GM23248 (cell line): ENCODE measurements around the gene MRTFA. TPM values are rescaled to one million over a fixed set of nuclear protein-coding genes. Genes with fewer than 3 reads are reported as not detected.
A peak's percentile ranks its signal among the peaks of the same experiment; 100 is the strongest.
"Not testable (repeated sequence)": the region's sequence is repeated elsewhere in the genome, so short reads cannot be mapped to it uniquely, and the experiment has no call there.

Source experiments
- DNase-seq: peaks from one replicate; pipeline ENCODE4 v3.0.0-alpha.2; 2015
- H2AFZ ChIP-seq: fragments of 200-600 bp; sonication (generic); 2 replicates; pipeline ENCODE4 v1.6.1; 2016; ENCODE audit warnings: antibody characterized with exemption
- H3F3A ChIP-seq: fragments of 200-600 bp; sonication (generic); 2 replicates; pipeline ENCODE4 v1.6.1; 2016; ENCODE audit warnings: mild to moderate bottlenecking, antibody characterized with exemption, mixed run types; ENCODE audit not compliant: insufficient read depth
- H3K27ac ChIP-seq: fragments of 200-600 bp; sonication (generic); 2 replicates; pipeline ENCODE4 v1.5.1; 2016; ENCODE audit warnings: mild to moderate bottlenecking
- H3K27me3 ChIP-seq: fragments of 200-600 bp; sonication (generic); replicated peaks from 2 replicates; pipeline ENCODE4 v1.6.1; 2016; ENCODE audit warnings: mild to moderate bottlenecking; ENCODE audit not compliant: insufficient read depth
- H3K36me3 ChIP-seq: fragments of 200-600 bp; sonication (generic); 2 replicates; pipeline ENCODE4 v1.6.1; 2016; ENCODE audit warnings: low read depth, mild to moderate bottlenecking
- H3K4me1 ChIP-seq: fragments of 200-600 bp; sonication (generic); 2 replicates; pipeline ENCODE4 v1.6.1; 2016; ENCODE audit warnings: mild to moderate bottlenecking; ENCODE audit not compliant: insufficient read depth
- H3K4me2 ChIP-seq: fragments of 200-600 bp; sonication (generic); one replicate; pipeline ENCODE4 v1.6.1; 2016; ENCODE audit warnings: mild to moderate bottlenecking; ENCODE audit not compliant: unreplicated experiment
- H3K4me3 ChIP-seq: fragments of 200-600 bp; sonication (generic); 2 replicates; pipeline ENCODE4 v1.5.1; 2016; ENCODE audit warnings: mild to moderate bottlenecking
- H3K79me2 ChIP-seq: fragments of 200-600 bp; sonication (generic); 2 replicates; pipeline ENCODE4 v1.6.1; 2016; ENCODE audit warnings: mild to moderate bottlenecking; ENCODE audit not compliant: insufficient read depth
- H3K9ac ChIP-seq: fragments of 200-600 bp; sonication (generic); 2 replicates; pipeline ENCODE4 v1.6.1; 2016; ENCODE audit warnings: mild to moderate bottlenecking
- H3K9me2 ChIP-seq: fragments of 200-600 bp; sonication (generic); 2 replicates; pipeline ENCODE4 v1.6.1; 2016; ENCODE audit warnings: mixed run types, mild to moderate bottlenecking, moderate library complexity; ENCODE audit not compliant: insufficient read depth
- H3K9me3 ChIP-seq: fragments of 200-600 bp; sonication (generic); one replicate; pipeline ENCODE4 v1.6.1; 2017; ENCODE audit warnings: low read depth
- H4K20me1 ChIP-seq: fragments of 200-600 bp; sonication (generic); 2 replicates; pipeline ENCODE4 v1.6.0; 2016; ENCODE audit not compliant: insufficient read depth
- EZH2 ChIP-seq: fragments of 200-600 bp; sonication (generic); IDR thresholded peaks from 2 replicates; pipeline ENCODE4 v1.6.1; 2018; ENCODE audit warnings: antibody characterized with exemption, mild to moderate bottlenecking; ENCODE audit not compliant: insufficient read depth, poor library complexity, severe bottlenecking
- EZH2phosphoT487 ChIP-seq: fragments of 200-600 bp; sonication (generic); IDR thresholded peaks from 2 replicates; pipeline ENCODE4 v1.6.1; 2018; ENCODE audit warnings: antibody characterized with exemption, moderate library complexity, mild to moderate bottlenecking, low read depth; ENCODE audit not compliant: insufficient read depth
- WGBS, 2 experiments: methylation state at CpG; one replicate each; pipeline ENCODE4 v1.1.6; 2015 to 2017; ENCODE audit warnings: low lambda C conversion rate in 2 of 2, low coverage in 1 of 2; ENCODE audit errors: missing lambda C conversion rate in 2 of 2; 5-methylcytosine and 5-hydroxymethylcytosine counted together
- in situ Hi-C: fragments of 300-500 bp; cut with MboI; formaldehyde crosslinking; loops from 2 replicates; pipeline ENCODE4 v1.15.0; 2020
- polyA plus RNA-seq: library from polyadenylated mRNA; unstranded; fragments of >200 nt; fragmentation: Nextera tagmentation; extraction: Ambion mirVana; gene quantifications from 2 replicates; pipeline ENCODE4 v1.2.1, GENCODE V29; 2016
- total RNA-seq: library from RNA; depleted of rRNA; stranded (reverse); fragments of >200 nt; shearing (Covaris generic); gene quantifications from 2 replicates; pipeline ENCODE4 v1.2.3, GENCODE V29; 2014

MRTFA gene
- total and polyA plus RNA-seq, 2 experiments from 2014 or later: 24.2 to 49.2 TPM

DNA sequence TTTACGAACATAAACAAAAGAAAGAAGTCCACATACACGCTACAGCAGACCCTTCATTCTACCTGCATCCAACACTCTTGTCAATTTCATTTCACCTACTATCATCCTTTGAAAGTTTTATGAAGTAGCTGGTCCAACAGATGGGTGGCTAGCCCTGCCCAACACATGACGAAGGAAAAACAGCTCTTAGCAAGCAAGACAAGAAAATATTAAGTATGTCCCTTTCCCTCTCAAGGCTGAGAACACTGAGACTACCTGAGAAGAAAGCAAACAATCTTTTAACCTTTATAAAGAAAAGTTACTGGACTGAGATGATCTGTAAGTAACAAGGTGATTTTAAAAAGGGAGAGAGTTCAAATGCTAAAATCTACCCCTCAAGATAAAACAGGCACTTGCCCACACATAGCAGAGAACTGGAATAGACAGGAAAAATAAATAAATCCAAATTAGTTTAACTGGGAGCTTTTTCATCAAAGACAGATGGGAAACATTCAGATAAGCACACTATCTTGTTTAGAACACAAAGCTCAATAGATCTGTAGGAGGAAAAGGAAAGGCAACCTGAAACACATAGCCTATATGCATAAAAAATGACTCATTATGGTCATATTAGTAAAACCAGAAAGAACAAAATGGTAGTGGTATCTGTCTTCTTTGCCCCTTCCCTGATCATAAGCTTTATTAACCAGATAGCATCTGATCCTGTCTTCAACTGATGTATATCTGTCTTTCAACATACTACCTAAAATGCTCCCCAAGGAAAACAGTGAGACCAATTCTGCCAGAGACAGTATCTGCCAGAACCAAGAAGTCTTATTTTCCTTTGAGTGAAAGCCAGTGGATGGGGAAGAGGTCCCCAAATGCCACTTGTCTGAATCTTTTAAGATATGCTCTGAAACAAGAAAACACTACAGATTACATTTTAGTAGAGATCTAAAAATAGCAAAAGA is 104.3 kb downstream of the MRTFA start:
- TF ChIP-seq EZH2: no peak
- no peak for TF ChIP-seq EZH2phosphoT487
- DNase-seq: peak; percentile 23
- Histone ChIP-seq H3K36me3 (no peaks in the 10 kb centered on the region), H2AFZ (no peak overlapping the region), H3F3A (peaks cover 44% of the 10 kb centered on the region), H3K4me2 (peak overlapping the region; percentile 85), H3K4me1 (peaks cover 76% of the 10 kb centered on the region), H3K9ac (peak overlapping the region; percentile 52), H3K27ac (peak overlapping the region; percentile 79), H3K9me2 (no peaks in the 10 kb centered on the region), H4K20me1 (no peaks in the 10 kb centered on the region), H3K4me3 (peak overlapping the region; percentile 67), H3K79me2 (peaks cover 81% of the 10 kb centered on the region), H3K27me3 (no peaks in the 10 kb centered on the region), H3K9me3 (no peaks in the 10 kb centered on the region)
- WGBS, 2 experiments: 80 to 88% methylated on average over 3 of the region's 3 CpGs
- in situ Hi-C loops: no loop called here

DNA sequence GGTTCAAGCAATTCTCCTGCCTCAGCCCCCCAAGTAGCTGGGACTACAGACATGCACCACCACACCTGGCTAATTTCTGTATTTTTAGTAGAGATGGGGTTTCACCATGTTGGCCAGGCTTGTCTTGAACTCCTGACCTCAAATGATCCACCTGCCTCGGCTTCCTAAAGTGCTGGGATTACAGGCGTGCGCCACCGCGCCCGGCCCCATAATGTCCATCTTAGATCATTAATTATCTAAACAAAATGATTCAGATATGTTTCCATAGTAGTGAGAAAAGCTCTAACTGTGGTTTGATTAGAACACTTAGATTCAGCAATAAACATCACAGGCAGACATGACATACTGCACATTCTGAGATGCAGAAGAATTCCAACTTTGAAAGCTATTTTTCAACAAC is 106.1 kb downstream of the MRTFA start:
- DNase-seq, H3K27ac ChIP-seq, H3K27me3 ChIP-seq, H4K20me1 ChIP-seq, H3K4me3 ChIP-seq, H3K36me3 ChIP-seq, H3K4me2 ChIP-seq, H2AFZ ChIP-seq, H3K9ac ChIP-seq, H3K9me3 ChIP-seq, in situ Hi-C loops, H3K9me2 ChIP-seq: not testable (repeated sequence)
- H3K4me1 ChIP-seq: peaks cover 74% of the 10 kb centered on the region
- WGBS, 2 experiments: 98 to 99% methylated on average over 6 of the region's 6 CpGs
- peaks cover 94% of the 10 kb centered on the region for H3K79me2 ChIP-seq
- H3F3A ChIP-seq: peaks cover 61% of the 10 kb centered on the region

DNA sequence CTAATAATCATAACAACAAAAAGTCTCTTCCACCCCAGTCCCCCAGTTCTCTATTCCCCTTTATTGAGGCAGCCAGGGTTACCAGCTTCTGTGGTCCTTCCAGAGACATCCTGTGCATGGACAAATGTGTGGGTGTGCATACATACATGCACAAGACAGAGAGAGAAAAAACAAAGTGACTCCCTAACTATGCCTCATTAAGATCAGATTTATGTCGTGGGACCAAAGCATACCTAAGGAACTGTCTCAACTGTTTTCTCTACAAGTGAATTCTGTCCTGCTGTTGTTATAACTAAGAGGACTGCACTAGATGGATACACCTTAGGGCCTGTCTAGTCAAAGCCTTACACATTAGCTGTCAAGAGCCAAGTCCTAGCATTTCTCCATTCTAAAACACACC is 106.7 kb downstream of the MRTFA start:
- no peaks in the 10 kb centered on the region for H3K36me3 ChIP-seq
- TF ChIP-seq EZH2 (no peak), EZH2phosphoT487 (no peak)
- no peak overlapping the region for H2AFZ ChIP-seq
- no peaks in the 10 kb centered on the region for H4K20me1 ChIP-seq
- H3K9me2 ChIP-seq: no peaks in the 10 kb centered on the region
- no peak overlapping the region for H3K4me2 ChIP-seq
- no peak overlapping the region for H3K4me3 ChIP-seq
- no peaks in the 10 kb centered on the region for H3K27me3 ChIP-seq
- in situ Hi-C loops: loop anchor here (10.0 kb wide), 1 partner anchor 115 kb away; no protein-coding TSS in a partner anchor
- H3K27ac ChIP-seq: peak overlapping the region; percentile 10
- H3F3A ChIP-seq: peaks cover 61% of the 10 kb centered on the region
- no peak overlapping the region for H3K9ac ChIP-seq
- no peaks in the 10 kb centered on the region for H3K9me3 ChIP-seq
- WGBS, 2 experiments: 25 to 50% methylated on average over 1 of the region's 1 CpG
- H3K4me1 ChIP-seq: peaks cover 74% of the 10 kb centered on the region
- DNase-seq: peak; percentile 48
- peaks cover 96% of the 10 kb centered on the region for H3K79me2 ChIP-seq

DNA sequence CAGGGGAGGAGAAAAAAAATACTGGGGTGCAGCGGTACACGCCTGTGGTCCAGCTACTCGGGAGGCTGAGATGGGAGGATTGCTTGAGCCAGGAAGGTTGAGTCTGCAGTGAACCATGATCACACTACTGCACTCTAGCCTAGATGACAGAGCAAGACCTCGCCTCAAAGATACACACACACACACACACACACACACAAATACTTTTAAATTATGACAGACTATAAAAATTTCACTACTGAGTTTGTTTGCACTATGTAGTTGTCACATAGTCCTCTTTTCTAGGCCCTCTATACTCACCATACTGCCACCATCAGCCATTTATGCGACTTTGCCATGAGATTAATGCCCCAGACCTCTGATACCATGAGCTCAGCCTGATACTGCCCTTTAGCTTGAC is 109.6 kb downstream of the MRTFA start:
- in situ Hi-C loops: loop anchor here (10.0 kb wide), 1 partner anchor 118 kb away; no protein-coding TSS in a partner anchor
- Histone ChIP-seq H3K4me1 (peaks cover 55% of the 10 kb centered on the region), H3K27me3 (no peaks in the 10 kb centered on the region), H3K9ac (no peak overlapping the region), H3K4me2 (no peak overlapping the region), H4K20me1 (no peaks in the 10 kb centered on the region), H3K27ac (peak overlapping the region; percentile 85), H3K36me3 (no peaks in the 10 kb centered on the region), H3K9me3 (no peaks in the 10 kb centered on the region), H3K4me3 (no peak overlapping the region), H3K9me2 (no peaks in the 10 kb centered on the region), H2AFZ (no peak overlapping the region), H3F3A (peaks cover 40% of the 10 kb centered on the region), H3K79me2 (peaks cover 97% of the 10 kb centered on the region)
- no peak for DNase-seq
- 90 to 91% methylated on average over 5 of the region's 5 CpGs for WGBS, 2 experiments
- TF ChIP-seq EZH2 (no peak), EZH2phosphoT487 (no peak)
